Endodermal cell (in vitro differentiated cells): ENCODE measurements around the gene ARL6IP5. TPM values are rescaled to one million over a fixed set of nuclear protein-coding genes. Genes with fewer than 3 reads are reported as not detected.

Experiments used
- DNase-seq: peaks from one replicate; pipeline ENCODE4 v3.0.0-alpha.2; 2017
- H3K27ac ChIP-seq: 2 replicates; pipeline ENCODE4 v1.5.1; 2013; ENCODE audit warnings: mild to moderate bottlenecking, low read depth, low read length, moderate library complexity
- H3K27me3 ChIP-seq: 2 replicates; pipeline ENCODE4 v1.6.1; 2013; ENCODE audit warnings: mild to moderate bottlenecking, low read length, moderate library complexity; ENCODE audit not compliant: insufficient read depth, control insufficient read depth, poor library complexity, severe bottlenecking
- H3K36me3 ChIP-seq: 2 replicates; pipeline ENCODE4 v1.7.0; 2013; ENCODE audit warnings: mild to moderate bottlenecking, low read length, moderate library complexity; ENCODE audit not compliant: control insufficient read depth, insufficient read depth
- H3K4me1 ChIP-seq: one replicate; pipeline ENCODE4 v1.7.0; 2013; ENCODE audit warnings: low read length; ENCODE audit not compliant: control insufficient read depth, insufficient read depth
- H3K4me3 ChIP-seq: 2 replicates; pipeline ENCODE4 v1.5.1; 2013; ENCODE audit warnings: mild to moderate bottlenecking, low read length, moderate library complexity
- H3K9ac ChIP-seq: 2 replicates; pipeline ENCODE4 v1.6.1; 2013; ENCODE audit warnings: mild to moderate bottlenecking, low read length, moderate library complexity; ENCODE audit not compliant: poor library complexity, severe bottlenecking; ENCODE audit errors: extremely low read depth
- H3K9me3 ChIP-seq: 2 replicates; pipeline ENCODE4 v1.6.1; 2013; ENCODE audit warnings: mild to moderate bottlenecking, low read length, moderate library complexity; ENCODE audit not compliant: control insufficient read depth
- H3K27ac Mint-ChIP-seq: 2 replicates; pipeline ENCODE4 v1.8.0; 2020; ENCODE audit warnings: mixed read lengths
- H3K27me3 Mint-ChIP-seq: 2 replicates; pipeline ENCODE4 v1.8.0; 2021; ENCODE audit warnings: mild to moderate bottlenecking, mixed read lengths; ENCODE audit not compliant: insufficient read depth
- H3K36me3 Mint-ChIP-seq: 2 replicates; pipeline ENCODE4 v1.8.0; 2020; ENCODE audit warnings: low read depth, mixed read lengths
- H3K4me1 Mint-ChIP-seq: 2 replicates; pipeline ENCODE4 v1.8.0; 2020; ENCODE audit warnings: mixed read lengths
- H3K4me3 Mint-ChIP-seq: 2 replicates; pipeline ENCODE4 v1.8.0; 2020; ENCODE audit warnings: mild to moderate bottlenecking, moderate library complexity, mixed read lengths
- H3K9me3 Mint-ChIP-seq: 2 replicates; pipeline ENCODE4 v1.8.0; 2020; ENCODE audit warnings: mild to moderate bottlenecking, mixed read lengths
- CTCF ChIP-seq: fragments of 200-600 bp; sonication (generic); conservative IDR thresholded peaks from 2 replicates; pipeline ENCODE4 v1.5.0; 2021; ENCODE audit warnings: antibody characterized with exemption, mild to moderate bottlenecking
- WGBS, 2 experiments: methylation state at CpG; one replicate each; pipeline versions ENCODE4 v1.1.5 to v1.1.7; 2013; ENCODE audit warnings: missing lambda C conversion rate in 2 of 2, mixed read lengths in 1 of 2; ENCODE audit not compliant: insufficient coverage in 1 of 2, insufficient read length in 1 of 2; 5-methylcytosine and 5-hydroxymethylcytosine counted together
- total RNA-seq, 2 donors: library from RNA; stranded (reverse); fragmentation: NEBNext Ultra II Directional in 1 of 2; extraction: Animal tissue kit (Norgen Biotek cat#: 25700) in 1 of 2; gene quantifications; 2 replicates in 1 of 2; 3 replicates in 1 of 2; pipeline ENCODE4 v1.2.1, GENCODE V29; 2021

Gene ARL6IP5
- total RNA-seq, 2 donors from 2014 or later: 20.6 to 28.7 TPM

GRCh38 chr3:69058180-69058946 is 26.4 kb upstream of the ARL6IP5 start:
- Mint-ChIP-seq H3K9me3 (no peaks in the 10 kb centered on the region), H3K4me3 (no peak overlapping the region), H3K27me3 (no peaks in the 10 kb centered on the region), H3K36me3 (peaks cover 69% of the 10 kb centered on the region), H3K27ac (no peak overlapping the region), H3K4me1 (no peaks in the 10 kb centered on the region)
- H3K4me1 ChIP-seq: no peaks in the 10 kb centered on the region
- H3K4me3 ChIP-seq: no peak overlapping the region
- H3K9me3 ChIP-seq: peaks cover 11% of the 10 kb centered on the region
- peaks cover 93% of the 10 kb centered on the region for H3K36me3 ChIP-seq
- no peak for DNase-seq
- 90 to 100% methylated on average over 1 to 3 of the region's 3 CpGs for WGBS, 2 experiments
- no peak for TF ChIP-seq CTCF
- no peak overlapping the region for H3K9ac ChIP-seq
- H3K27ac ChIP-seq: no peak overlapping the region
- no peaks in the 10 kb centered on the region for H3K27me3 ChIP-seq

GRCh38 chr3:69058947-69059224 is 25.9 kb upstream of the ARL6IP5 start:
- H3K27me3 ChIP-seq: no peaks in the 10 kb centered on the region
- whole genome bisulfite sequencing, 2 experiments: 83 to 96% methylated on average over 1 to 2 of the region's 2 CpGs
- H3K27me3 Mint-ChIP-seq: no peaks in the 10 kb centered on the region
- H3K9ac ChIP-seq: no peak overlapping the region
- peaks cover 73% of the 10 kb centered on the region for H3K36me3 Mint-ChIP-seq
- H3K4me3 Mint-ChIP-seq: no peak overlapping the region
- H3K36me3 ChIP-seq: peaks cover 93% of the 10 kb centered on the region
- DNase-seq: no peak
- no peak overlapping the region for H3K27ac Mint-ChIP-seq
- H3K9me3 Mint-ChIP-seq: no peaks in the 10 kb centered on the region
- no peak for TF ChIP-seq CTCF
- no peaks in the 10 kb centered on the region for H3K4me1 Mint-ChIP-seq
- no peaks in the 10 kb centered on the region for H3K4me1 ChIP-seq
- no peak overlapping the region for H3K27ac ChIP-seq
- no peak overlapping the region for H3K4me3 ChIP-seq
- H3K9me3 ChIP-seq: peaks cover 11% of the 10 kb centered on the region

GRCh38 chr3:69059688-69060087 is 25.0 kb upstream of the ARL6IP5 start:
- TF ChIP-seq CTCF: no peak
- Mint-ChIP-seq H3K4me3 (no peak overlapping the region), H3K9me3 (no peaks in the 10 kb centered on the region), H3K27ac (no peak overlapping the region), H3K36me3 (peaks cover 73% of the 10 kb centered on the region), H3K4me1 (no peaks in the 10 kb centered on the region), H3K27me3 (no peaks in the 10 kb centered on the region)
- Histone ChIP-seq H3K4me3 (no peak overlapping the region), H3K4me1 (no peaks in the 10 kb centered on the region), H3K27me3 (no peaks in the 10 kb centered on the region), H3K27ac (no peak overlapping the region), H3K9ac (no peak overlapping the region), H3K36me3 (peaks cover 95% of the 10 kb centered on the region), H3K9me3 (peaks cover 11% of the 10 kb centered on the region)
- no peak for DNase-seq
